GM19238 (cell line): ENCODE results near the gene SPACDR.

Experiments used
- DNase-seq: peaks from one replicate; pipeline ENCODE4 v3.0.0; 2011; ENCODE audit warnings: low spot score; ENCODE audit not compliant: insufficient read length

The SPACDR gene

GRCh38 chr7:100485471-100485876, 21.4 kb upstream of the SPACDR start:
- peak; percentile 0 for DNase-seq

GRCh38 chr7:100484673-100485045, 20.6 kb upstream of the SPACDR start:
- no peak for DNase-seq

- DNase-seq: peak; percentile 47
Observed at GRCh38 chr7:100483722-100484672, 19.9 kb upstream of the SPACDR start, which contains the start of gene NYAP1. NYAP1 (plus strand) TSS chr7:100483927; CDS start chr7:100485312, 1,385 bp downstream.

- peak; percentile 85 for DNase-seq
Observed at GRCh38 chr7:100483090-100483721, 19.1 kb upstream of the SPACDR start.

- DNase-seq: no peak
Observed at GRCh38 chr7:100482728-100483089, 18.6 kb upstream of the SPACDR start.

GRCh38 chr7:100481466-100481865, 17.4 kb upstream of the SPACDR start:
- DNase-seq: no peak

- peak; percentile 92 for DNase-seq
Observed at GRCh38 chr7:100478958-100479660, 15.0 kb upstream of the SPACDR start, which contains the start of gene TSC22D4. TSC22D4 (minus strand) TSS chr7:100479214; CDS start chr7:100478038, 1,176 bp downstream.

- peak; percentile 21 for DNase-seq
Observed at GRCh38 chr7:100477871-100478267, 13.8 kb upstream of the SPACDR start.

GRCh38 chr7:100476903-100477870, 13.1 kb upstream of the SPACDR start:
- peak; percentile 32 for DNase-seq

GRCh38 chr7:100476101-100476780, 12.2 kb upstream of the SPACDR start:
- no peak for DNase-seq

GRCh38 chr7:100475549-100475948, 11.5 kb upstream of the SPACDR start:
- DNase-seq: no peak

- DNase-seq: no peak
Observed at GRCh38 chr7:100472854-100473499, 8.9 kb upstream of the SPACDR start.

- DNase-seq: no peak
Observed at GRCh38 chr7:100472121-100472851, 8.2 kb upstream of the SPACDR start.

GRCh38 chr7:100471021-100471420, 7.0 kb upstream of the SPACDR start:
- DNase-seq: no peak

GRCh38 chr7:100469227-100470044, 5.4 kb upstream of the SPACDR start:
- peak; percentile 95 for DNase-seq

- DNase-seq: no peak
Observed at GRCh38 chr7:100467638-100468373, 3.7 kb upstream of the SPACDR start.
